GM12878 (cell line): ENCODE data around the gene TRIAP1.

Experiments used
- ATF7 ChIP-seq: fragments of 450-650 bp; IDR thresholded peaks from 2 replicates; pipeline ENCODE4 v1.6.1; 2016; ENCODE audit warnings: low read depth, mild to moderate bottlenecking
- ZNF384 ChIP-seq: IDR thresholded peaks from 2 replicates; pipeline ENCODE4 v1.6.1; 2012; ENCODE audit warnings: low read depth, mild to moderate bottlenecking, low read length, improper control_type of control experiment, borderline replicate concordance
- TF ChIP-seq, protein P1 (sequence below): fragments of 450-650 bp; IDR thresholded peaks from 2 replicates; pipeline ENCODE4 v1.6.1; 2017; ENCODE audit warnings: mild to moderate bottlenecking, moderate library complexity

DNA sequence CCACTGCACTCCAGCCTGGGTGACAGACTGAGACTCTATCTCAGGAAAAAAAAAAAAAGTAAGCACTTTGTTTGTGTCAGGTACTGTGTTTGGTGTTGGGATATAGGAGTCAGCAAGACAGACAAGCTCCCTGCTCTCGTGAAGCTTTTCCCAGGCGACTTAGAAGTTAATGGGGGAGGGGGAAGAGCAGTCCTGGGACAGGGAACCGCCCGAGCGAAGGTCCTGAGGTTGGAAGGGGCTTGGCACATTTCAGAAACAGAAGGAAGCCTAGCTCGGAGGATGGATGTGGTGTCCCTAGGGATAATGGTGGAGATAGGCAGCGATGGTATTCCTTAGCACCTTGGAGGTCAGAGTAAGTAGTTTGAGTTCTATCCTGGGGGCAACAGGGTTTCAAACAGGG, 16.8 kb downstream of the TRIAP1 start:
- TF ChIP-seq ATF7, result no peak
- no peak for TF ChIP-seq ZNF384
- TF ChIP-seq, protein P1, sequence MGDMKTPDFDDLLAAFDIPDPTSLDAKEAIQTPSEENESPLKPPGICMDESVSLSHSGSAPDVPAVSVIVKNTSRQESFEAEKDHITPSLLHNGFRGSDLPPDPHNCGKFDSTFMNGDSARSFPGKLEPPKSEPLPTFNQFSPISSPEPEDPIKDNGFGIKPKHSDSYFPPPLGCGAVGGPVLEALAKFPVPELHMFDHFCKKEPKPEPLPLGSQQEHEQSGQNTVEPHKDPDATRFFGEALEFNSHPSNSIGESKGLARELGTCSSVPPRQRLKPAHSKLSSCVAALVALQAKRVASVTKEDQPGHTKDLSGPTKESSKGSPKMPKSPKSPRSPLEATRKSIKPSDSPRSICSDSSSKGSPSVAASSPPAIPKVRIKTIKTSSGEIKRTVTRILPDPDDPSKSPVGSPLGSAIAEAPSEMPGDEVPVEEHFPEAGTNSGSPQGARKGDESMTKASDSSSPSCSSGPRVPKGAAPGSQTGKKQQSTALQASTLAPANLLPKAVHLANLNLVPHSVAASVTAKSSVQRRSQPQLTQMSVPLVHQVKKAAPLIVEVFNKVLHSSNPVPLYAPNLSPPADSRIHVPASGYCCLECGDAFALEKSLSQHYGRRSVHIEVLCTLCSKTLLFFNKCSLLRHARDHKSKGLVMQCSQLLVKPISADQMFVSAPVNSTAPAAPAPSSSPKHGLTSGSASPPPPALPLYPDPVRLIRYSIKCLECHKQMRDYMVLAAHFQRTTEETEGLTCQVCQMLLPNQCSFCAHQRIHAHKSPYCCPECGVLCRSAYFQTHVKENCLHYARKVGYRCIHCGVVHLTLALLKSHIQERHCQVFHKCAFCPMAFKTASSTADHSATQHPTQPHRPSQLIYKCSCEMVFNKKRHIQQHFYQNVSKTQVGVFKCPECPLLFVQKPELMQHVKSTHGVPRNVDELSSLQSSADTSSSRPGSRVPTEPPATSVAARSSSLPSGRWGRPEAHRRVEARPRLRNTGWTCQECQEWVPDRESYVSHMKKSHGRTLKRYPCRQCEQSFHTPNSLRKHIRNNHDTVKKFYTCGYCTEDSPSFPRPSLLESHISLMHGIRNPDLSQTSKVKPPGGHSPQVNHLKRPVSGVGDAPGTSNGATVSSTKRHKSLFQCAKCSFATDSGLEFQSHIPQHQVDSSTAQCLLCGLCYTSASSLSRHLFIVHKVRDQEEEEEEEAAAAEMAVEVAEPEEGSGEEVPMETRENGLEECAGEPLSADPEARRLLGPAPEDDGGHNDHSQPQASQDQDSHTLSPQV, result no peak
